Neutrophil (primary cell): ENCODE data around the gene DPYD.

Experiments
- H3K27ac ChIP-seq: fragments of 200-600 bp; sonication (generic); 2 replicates; pipeline ENCODE4 v1.5.1; 2016; ENCODE audit warnings: mild to moderate bottlenecking, moderate library complexity
- H3K27me3 ChIP-seq: fragments of 200-600 bp; sonication (generic); 2 replicates; pipeline ENCODE4 v1.6.0; 2016; ENCODE audit warnings: mild to moderate bottlenecking
- H3K36me3 ChIP-seq: fragments of 200-600 bp; sonication (generic); 2 replicates; pipeline ENCODE4 v1.5.1; 2017
- H3K4me1 ChIP-seq, 2 experiments: fragments of 200-600 bp in 1 of 2; sonication (generic) in 1 of 2; 1 replicate in 1 of 2; 2 replicates in 1 of 2; pipeline versions ENCODE4 v1.5.1 to v1.6.1; 2013 to 2016; ENCODE audit warnings: low read depth in 1 of 2, low read length in 1 of 2, mild to moderate bottlenecking in 1 of 2, moderate library complexity in 1 of 2; ENCODE audit not compliant: control insufficient read depth in 1 of 2, insufficient read depth in 1 of 2
- H3K4me3 ChIP-seq, 2 experiments: fragments of 200-600 bp in 1 of 2; sonication (generic) in 1 of 2; 1 replicate in 1 of 2; 2 replicates in 1 of 2; pipeline ENCODE4 v1.5.1; 2013 to 2016; ENCODE audit warnings: low read depth in 1 of 2, low read length in 1 of 2, mild to moderate bottlenecking in 1 of 2, moderate library complexity in 1 of 2
- H3K9me3 ChIP-seq: fragments of 200-600 bp; sonication (generic); 2 replicates; pipeline ENCODE4 v1.5.1; 2016
- CTCF ChIP-seq: fragments of 200-600 bp; sonication (generic); IDR thresholded peaks from 2 replicates; pipeline ENCODE4 v1.5.1; 2016; ENCODE audit warnings: antibody characterized with exemption

Gene DPYD

GRCh38 chr1:97567000-97567749, 353.7 kb downstream of the DPYD start:
- TF ChIP-seq CTCF: no peak
- H3K4me1 ChIP-seq: no peaks in the 10 kb centered on the region
- peaks cover 5% of the 10 kb centered on the region for H3K36me3 ChIP-seq

GRCh38 chr1:97565886-97566285, 354.9 kb downstream of the DPYD start:
- Histone ChIP-seq H3K9me3 (no peaks in the 10 kb centered on the region), H3K36me3 (peaks cover 5% of the 10 kb centered on the region), H3K4me1 (no peaks in the 10 kb centered on the region), H3K27me3 (no peaks in the 10 kb centered on the region), H3K4me3 (no peak overlapping the region), H3K27ac (no peak overlapping the region)
- TF ChIP-seq CTCF: no peak

More at GRCh38 chr1:97567000-97567749, 353.7 kb downstream of the DPYD start:
- Histone ChIP-seq H3K27ac (no peak overlapping the region), H3K4me3 (no peak overlapping the region), H3K9me3 (no peaks in the 10 kb centered on the region), H3K27me3 (no peaks in the 10 kb centered on the region)

- no peaks in the 10 kb centered on the region for H3K27me3 ChIP-seq
- no peaks in the 10 kb centered on the region for H3K9me3 ChIP-seq
- no peak overlapping the region for H3K4me3 ChIP-seq
- TF ChIP-seq CTCF: no peak
- no peaks in the 10 kb centered on the region for H3K4me1 ChIP-seq
- H3K27ac ChIP-seq: no peak overlapping the region
- H3K36me3 ChIP-seq: peaks cover 5% of the 10 kb centered on the region
Observed at GRCh38 chr1:97563926-97564325, 356.9 kb downstream of the DPYD start.

- no peaks in the 10 kb centered on the region for H3K9me3 ChIP-seq
- H3K4me3 ChIP-seq: no peak overlapping the region
- no peaks in the 10 kb centered on the region for H3K27me3 ChIP-seq
- TF ChIP-seq CTCF: no peak
- no peak overlapping the region for H3K27ac ChIP-seq
- H3K36me3 ChIP-seq: peaks cover 5% of the 10 kb centered on the region
- no peaks in the 10 kb centered on the region for H3K4me1 ChIP-seq
Observed at GRCh38 chr1:97562081-97562480, 358.8 kb downstream of the DPYD start.

GRCh38 chr1:97560714-97561113, 360.1 kb downstream of the DPYD start:
- Histone ChIP-seq H3K4me3 (no peak overlapping the region), H3K27ac (no peak overlapping the region), H3K36me3 (peaks cover 5% of the 10 kb centered on the region), H3K27me3 (no peaks in the 10 kb centered on the region), H3K9me3 (no peaks in the 10 kb centered on the region), H3K4me1 (no peaks in the 10 kb centered on the region)
- no peak for TF ChIP-seq CTCF
